ENCODE data around the gene LCE5A. TPM values are rescaled to one million over a fixed set of nuclear protein-coding genes. Genes with fewer than 3 reads are reported as not detected.

LCE5A gene
- total and polyA plus RNA-seq, 2 donors (not counting 3 experiments of a cell fraction or from before 2014, with no cell fraction given) = not detected

- H3K9ac ChIP-seq (replicated peaks; ENCODE audit: extremely low read depth, insufficient read depth, low read length) = no peak overlapping the region
- DNase-seq (ENCODE audit: low read depth, low spot score) = peak; percentile 25
- H2AFZ ChIP-seq (ENCODE audit: low read depth, low read length) = no peak overlapping the region
- H3K79me2 ChIP-seq (ENCODE audit: control insufficient read depth, insufficient read depth, low read length) = no peaks in the 10 kb centered on the region
- CTCF ChIA-PET = interaction anchor here (1.0 to 3.2 kb wide), 8 partner anchors 11 to 59 kb away, joined by 3 to 20 read pairs (median 5); no protein-coding TSS in a partner anchor
- H3K36me3 ChIP-seq (ENCODE audit: control insufficient read depth in 2 of 2, extremely low read depth in 1 of 2, insufficient read depth in 2 of 2, low read length in 2 of 2) = no peaks in the 10 kb centered on the region
- H3K9me3 ChIP-seq (replicated peaks; ENCODE audit: control insufficient read depth, insufficient read depth, low read length) = no peaks in the 10 kb centered on the region
- no peak for FAIRE-seq
- no peak overlapping the region for H3K4me3 ChIP-seq (replicated peaks in 1 of 3; ENCODE audit: insufficient read depth in 1 of 3, low read depth in 1 of 3, low read length in 3 of 3)
- H3K4me1 ChIP-seq (ENCODE audit: control insufficient read depth, extremely low read depth, insufficient read depth, low read length) = peaks cover 4% of the 10 kb centered on the region
- H3K27me3 ChIP-seq (ENCODE audit: control insufficient read depth in 2 of 2, insufficient read depth in 2 of 2, low read length in 2 of 2) = peaks cover 15 to 16% of the 10 kb centered on the region in 2 experiments
- POLR2A ChIA-PET = interaction anchor here (0.6 kb wide), 1 partner anchor 1100 kb away, joined by 4 read pairs; no protein-coding TSS in a partner anchor
- H3K27ac ChIP-seq (ENCODE audit: insufficient read depth, low read depth, low read length) = no peak overlapping the region
- H3K4me2 ChIP-seq (ENCODE audit: insufficient read depth, low read length) = no peak overlapping the region
- peak; percentile 68 for TF ChIP-seq GATA2 (IDR thresholded peaks at IDR 0.05; ENCODE audit: insufficient read depth, insufficient read length, low read depth, low read length)
- no peak for TF ChIP-seq POLR2A (IDR thresholded peaks at IDR 0.05; ENCODE audit: low read depth, low read length)
- peak; percentile 72 for TF ChIP-seq FOS (IDR thresholded peaks at IDR 0.05; ENCODE audit: borderline replicate concordance, insufficient read depth, low read length)
- intact Hi-C loops (cut with micrococcal nuclease) = no loop called here
- no peaks in the 10 kb centered on the region for H3K9me1 ChIP-seq (replicated peaks; ENCODE audit: control insufficient read depth, extremely low read depth, insufficient read depth, low read length)
- no TSS peak for BruUV-seq (replicated peaks)
- dilution Hi-C loops (cut with MboI; ENCODE audit: extremely low pct_ligation_motif_present, low sequenced_read_pairs) = no loop called here
- H4K20me1 ChIP-seq (replicated peaks; ENCODE audit: control insufficient read depth, extremely low read depth, insufficient read depth, low read length) = no peaks in the 10 kb centered on the region
These were observed 6.7 kb downstream of the LCE5A start for GRCh38 chr1:152517237-152517811.

DNA sequence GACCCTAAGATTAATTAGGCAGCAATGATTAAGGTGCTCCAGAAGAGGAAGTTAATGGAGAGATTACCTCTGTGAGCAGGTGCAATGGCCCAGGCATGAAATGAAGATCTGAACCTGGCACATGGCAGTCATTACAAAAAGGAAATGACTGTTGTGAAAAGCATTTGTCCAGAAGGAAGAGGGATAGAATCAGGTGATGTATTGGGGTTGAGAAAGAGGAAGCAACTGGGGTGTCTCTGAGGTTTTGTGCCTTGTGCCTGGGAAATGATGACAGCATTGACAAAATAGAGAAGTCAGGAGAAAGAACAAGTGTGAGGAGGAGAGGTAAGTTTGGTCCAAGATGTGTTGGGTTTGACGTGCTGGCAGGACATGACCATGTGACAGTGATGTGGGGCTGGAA is 9.2 kb downstream of the LCE5A start:
- no peaks in the 10 kb centered on the region for H3K79me2 ChIP-seq (ENCODE audit: control insufficient read depth, insufficient read depth, low read length)
- peaks cover 4% of the 10 kb centered on the region for H3K4me1 ChIP-seq (ENCODE audit: control insufficient read depth, extremely low read depth, insufficient read depth, low read length)
- H3K27me3 ChIP-seq (ENCODE audit: control insufficient read depth in 2 of 2, insufficient read depth in 2 of 2, low read length in 2 of 2) = peaks cover 6 to 10% of the 10 kb centered on the region in 2 experiments
- H3K4me2 ChIP-seq (ENCODE audit: insufficient read depth, low read length) = no peak overlapping the region
- ChIA-PET POLR2A (no interaction called here), CTCF (no interaction called here)
- intact Hi-C loops (cut with micrococcal nuclease) (no loop called here), dilution Hi-C loops (cut with MboI; ENCODE audit: extremely low pct_ligation_motif_present, low sequenced_read_pairs) (no loop called here)
- H3K9me3 ChIP-seq (replicated peaks; ENCODE audit: control insufficient read depth, insufficient read depth, low read length) = no peaks in the 10 kb centered on the region
- H3K36me3 ChIP-seq (ENCODE audit: control insufficient read depth in 2 of 2, extremely low read depth in 1 of 2, insufficient read depth in 2 of 2, low read length in 2 of 2) = no peaks in the 10 kb centered on the region
- H3K9ac ChIP-seq (replicated peaks; ENCODE audit: extremely low read depth, insufficient read depth, low read length) = no peak overlapping the region
- no peak for DNase-seq (ENCODE audit: low read depth, low spot score)
- no peak overlapping the region for H3K27ac ChIP-seq (ENCODE audit: insufficient read depth, low read depth, low read length)
- H3K4me3 ChIP-seq (replicated peaks in 1 of 3; ENCODE audit: insufficient read depth in 1 of 3, low read depth in 1 of 3, low read length in 3 of 3) = no peak overlapping the region
- H3K9me1 ChIP-seq (replicated peaks; ENCODE audit: control insufficient read depth, extremely low read depth, insufficient read depth, low read length) = no peaks in the 10 kb centered on the region
- no peaks in the 10 kb centered on the region for H4K20me1 ChIP-seq (replicated peaks; ENCODE audit: control insufficient read depth, extremely low read depth, insufficient read depth, low read length)
- no peak for TF ChIP-seq POLR2AphosphoS5 (IDR thresholded peaks at IDR 0.05; ENCODE audit: insufficient read depth, low read depth, low read length)
- TF ChIP-seq JUN (IDR thresholded peaks at IDR 0.05; ENCODE audit: borderline replicate concordance, insufficient read depth, insufficient read length, low read depth) = no peak
- no peak for TF ChIP-seq CTCF (IDR thresholded peaks at IDR 0.05; ENCODE audit: extremely low read depth in 1 of 2, insufficient read depth in 1 of 2, low read depth in 1 of 2, low read length in 2 of 2)
- no peak for TF ChIP-seq MAX (IDR thresholded peaks at IDR 0.05; ENCODE audit: insufficient read depth, insufficient read length)
- TF ChIP-seq MYC (IDR thresholded peaks at IDR 0.05; ENCODE audit: low read depth, low read length) = no peak
- no peak for TF ChIP-seq POLR2A (IDR thresholded peaks at IDR 0.05; ENCODE audit: low read depth, low read length)
- TF ChIP-seq EZH2 (IDR thresholded peaks at IDR 0.05; ENCODE audit: borderline replicate concordance, low read depth, low read length, severe bottlenecking) = no peak
- no peak for TF ChIP-seq GATA2 (IDR thresholded peaks at IDR 0.05; ENCODE audit: insufficient read depth, insufficient read length, low read depth, low read length)
- TF ChIP-seq FOS (IDR thresholded peaks at IDR 0.05; ENCODE audit: borderline replicate concordance, insufficient read depth, low read length) = no peak
- no TSS peak for BruUV-seq (replicated peaks)
- no peak for FAIRE-seq
- no peak overlapping the region for H2AFZ ChIP-seq (ENCODE audit: low read depth, low read length)
